NCI-H2107 treated with DMSO at 0.1 percent for 48 hours (cell line): ENCODE results near the gene TMX4.
"Not testable (repeated sequence)": the region's sequence is repeated elsewhere in the genome, so short reads cannot be mapped to it uniquely, and the experiment has no call there.

Experiments used
- DNase-seq: peaks from one replicate; lab custom pipeline; 2025; ENCODE audit not compliant: unreplicated experiment; lab: John Stamatoyannopoulos, UW

TMX4 gene

DNA sequence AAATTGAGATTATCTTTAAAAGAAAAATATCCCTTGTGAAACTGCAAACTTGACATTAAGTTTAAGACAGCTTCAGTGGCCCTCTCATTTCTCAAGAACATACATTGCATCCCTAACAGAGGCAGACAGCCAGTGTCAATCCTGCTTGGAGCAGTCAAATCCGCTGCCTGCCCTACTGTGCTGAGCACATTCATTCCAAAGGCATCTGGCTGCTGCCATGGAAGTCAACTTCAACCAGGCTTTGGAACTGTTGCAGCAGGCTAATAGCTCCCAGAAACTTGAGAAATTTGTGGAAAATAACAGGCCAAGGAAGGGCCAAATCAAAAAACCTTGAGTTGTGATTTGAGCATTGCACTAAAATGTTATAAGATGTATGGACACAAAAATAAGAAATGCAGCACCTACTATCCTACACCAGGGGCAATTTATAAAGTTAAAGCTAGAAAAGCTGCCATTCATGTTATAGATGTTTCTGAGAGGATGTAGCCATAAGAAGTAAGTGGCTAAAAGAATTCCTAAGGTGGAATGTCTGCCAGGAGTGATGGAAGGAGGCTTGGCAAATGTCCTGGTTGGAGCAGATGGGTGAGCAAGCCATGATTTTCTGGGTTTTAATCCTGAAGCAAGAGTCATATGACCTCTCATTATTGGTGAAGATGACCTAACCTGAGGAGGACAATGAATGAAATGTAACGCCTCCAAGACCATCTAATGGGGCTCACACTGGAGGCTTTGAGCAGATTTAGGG is 47.9 kb downstream of the TMX4 start:
- DNase-seq, result no peak

DNA sequence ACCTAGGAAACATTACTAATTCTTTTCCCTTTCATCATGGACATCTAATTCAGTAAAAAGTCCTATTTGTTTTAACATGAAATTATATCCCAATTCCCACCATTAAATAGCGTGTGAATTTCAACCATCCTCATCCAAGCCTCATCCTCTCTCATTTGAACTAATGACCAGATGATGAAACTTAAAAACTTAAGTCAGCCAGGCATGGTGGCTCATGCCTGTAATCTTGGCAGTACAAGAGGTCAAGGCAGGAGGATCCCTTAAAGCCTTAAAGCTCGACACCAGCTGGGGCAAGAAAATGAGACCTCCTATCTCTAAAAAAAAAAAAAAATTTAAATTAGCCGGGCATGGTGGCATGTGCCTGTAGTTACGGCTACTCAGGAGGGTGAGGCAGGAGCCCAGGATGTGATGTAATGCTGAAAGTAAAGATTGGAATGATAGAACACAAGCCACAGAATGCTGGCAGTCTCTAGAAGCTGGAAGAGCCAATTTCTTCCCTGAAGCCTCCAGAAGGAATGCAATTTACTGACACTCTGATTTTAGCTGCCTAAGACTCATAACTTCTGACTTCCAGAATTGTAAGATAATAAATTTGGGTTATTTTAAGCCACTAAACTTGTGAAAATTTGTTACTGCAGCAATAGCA is 52.2 kb downstream of the TMX4 start:
- DNase-seq, result no peak

DNA sequence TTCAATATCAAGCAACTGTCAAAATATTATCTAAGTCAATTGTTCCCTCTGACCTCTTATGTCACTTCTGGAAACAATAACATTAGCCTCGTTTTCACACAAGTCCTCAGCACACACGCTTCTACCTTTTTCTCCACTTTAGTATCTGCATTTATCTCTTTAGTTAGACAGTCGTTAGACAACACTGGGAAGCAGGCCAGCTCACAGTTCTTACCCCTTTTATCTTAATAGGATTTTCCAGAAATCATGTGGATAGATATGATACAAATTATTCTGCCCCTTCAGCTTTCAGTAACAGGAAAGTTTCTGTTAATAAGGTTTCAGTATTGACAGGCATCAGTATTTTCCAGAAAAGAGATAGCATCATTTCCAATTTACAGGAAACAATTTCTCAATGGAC is 53.4 kb downstream of the TMX4 start:
- DNase-seq, result no peak

DNA sequence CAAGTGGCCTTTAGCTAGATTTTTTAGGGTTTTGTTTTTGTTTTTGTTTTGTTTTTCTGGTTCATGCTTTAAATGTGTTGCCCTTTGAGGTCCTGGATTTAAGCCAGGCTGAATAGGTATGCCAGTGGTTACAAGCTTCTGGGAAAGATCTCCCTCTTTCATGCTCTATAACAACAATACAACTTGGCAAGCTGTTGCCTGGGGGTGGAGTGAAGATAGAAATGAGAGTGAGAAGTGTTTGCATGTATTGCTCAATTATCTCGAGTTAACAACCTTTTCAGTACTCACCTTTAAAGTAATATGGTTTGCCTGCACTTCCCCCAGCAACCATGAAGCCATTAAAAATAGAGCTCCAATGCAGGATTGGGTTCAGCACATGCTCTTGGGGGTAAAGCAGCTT is 60.1 kb downstream of the TMX4 start:
- DNase-seq, result no peak

- DNase-seq, result not testable (repeated sequence)
Observed at GRCh38 chr20:7956561-7956960, 63.0 kb downstream of the TMX4 start.

DNA sequence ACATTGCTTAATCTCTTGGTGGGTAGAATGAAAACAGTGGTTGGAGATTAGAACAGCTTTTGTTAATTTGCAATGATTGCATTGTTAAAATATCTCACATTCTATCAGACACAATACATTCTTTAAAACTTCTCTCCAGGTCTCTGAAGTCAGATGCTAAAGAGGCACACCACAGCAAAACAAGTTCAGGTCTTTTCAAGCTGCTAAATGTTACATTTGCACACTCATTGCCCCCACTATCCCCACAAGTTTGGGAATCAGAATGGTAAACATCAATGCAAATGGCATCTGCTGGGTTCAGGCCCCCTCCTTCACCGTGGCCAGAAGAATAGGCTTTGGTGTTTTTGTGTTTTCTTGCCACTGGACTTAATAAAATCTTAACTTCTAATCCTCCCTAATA is 69.2 kb downstream of the TMX4 start:
- DNase-seq, result no peak

GRCh38 chr20:7943891-7944290 is 75.7 kb downstream of the TMX4 start:
- no peak for DNase-seq

- no peak for DNase-seq
Observed at GRCh38 chr20:7940341-7940740, 79.2 kb downstream of the TMX4 start, which contains the start of gene HAO1. HAO1 (minus strand) TSS chr20:7940458; CDS start chr20:7940422, 36 bp downstream.

DNA sequence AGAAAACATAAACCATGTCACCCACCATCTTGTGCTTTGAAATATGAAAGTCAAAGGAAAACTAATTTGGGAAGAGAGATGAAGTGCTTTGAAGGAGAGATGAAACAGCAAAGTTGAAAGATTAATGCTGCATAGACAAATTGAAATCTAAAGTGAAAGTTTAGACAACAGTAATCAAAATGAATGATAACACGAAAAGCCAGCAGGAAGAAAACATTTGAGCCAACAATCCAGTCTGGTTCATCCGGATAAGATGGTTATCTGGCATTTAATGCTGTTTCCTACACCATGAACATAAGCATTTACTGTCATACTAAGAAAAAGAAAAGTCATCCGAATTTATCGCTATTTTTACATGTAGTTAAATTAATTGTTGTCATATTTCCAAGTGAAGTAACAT is 79.9 kb downstream of the TMX4 start:
- no peak for DNase-seq

- no peak for DNase-seq
Observed at GRCh38 chr20:7938058-7938457, 81.5 kb downstream of the TMX4 start.

DNA sequence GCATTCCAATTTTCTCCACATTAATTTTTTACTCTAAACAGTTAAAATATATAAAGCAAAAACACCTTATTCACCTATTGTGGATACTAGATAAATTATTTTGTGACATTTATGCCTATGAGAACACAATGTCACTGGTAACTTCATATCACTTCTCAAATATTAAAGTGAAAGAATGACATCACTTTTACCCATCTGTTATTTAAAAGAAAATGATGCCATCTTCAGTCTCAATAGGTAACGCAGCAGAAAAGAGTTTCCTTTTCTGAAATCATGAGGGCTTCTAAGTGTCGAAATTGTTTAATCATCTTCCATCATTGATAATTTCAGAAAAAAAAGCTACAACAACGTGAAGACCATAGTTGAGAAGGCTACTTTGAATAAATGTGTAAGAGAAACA is 82.2 kb downstream of the TMX4 start:
- no peak for DNase-seq

DNA sequence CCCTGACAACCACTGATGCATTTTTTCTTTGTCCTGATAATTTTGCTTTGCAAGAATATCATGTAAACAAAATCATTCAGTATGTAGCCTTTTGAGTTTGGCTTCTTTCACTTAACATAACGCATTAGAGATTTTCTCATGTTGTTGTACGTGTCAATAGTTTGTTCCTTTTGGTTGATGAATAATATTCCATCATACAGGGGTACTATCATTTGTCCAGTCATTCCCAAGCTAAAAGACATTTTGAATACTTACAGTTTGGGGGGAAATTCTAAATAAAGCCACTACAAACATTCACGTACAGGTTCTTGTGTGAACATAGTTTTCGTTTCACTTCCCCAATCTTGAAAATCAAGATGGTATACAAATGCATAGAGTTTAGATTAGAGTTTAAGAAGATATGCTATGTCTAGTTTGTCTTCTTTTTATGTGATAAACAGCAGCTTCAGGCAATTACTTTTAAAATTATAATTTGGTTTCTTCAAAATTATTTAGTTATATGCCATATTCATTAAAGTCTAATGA is 84.5 kb downstream of the TMX4 start:
- no peak for DNase-seq

- no peak for DNase-seq
Observed at GRCh38 chr20:7933346-7933745, 86.2 kb downstream of the TMX4 start.

DNA sequence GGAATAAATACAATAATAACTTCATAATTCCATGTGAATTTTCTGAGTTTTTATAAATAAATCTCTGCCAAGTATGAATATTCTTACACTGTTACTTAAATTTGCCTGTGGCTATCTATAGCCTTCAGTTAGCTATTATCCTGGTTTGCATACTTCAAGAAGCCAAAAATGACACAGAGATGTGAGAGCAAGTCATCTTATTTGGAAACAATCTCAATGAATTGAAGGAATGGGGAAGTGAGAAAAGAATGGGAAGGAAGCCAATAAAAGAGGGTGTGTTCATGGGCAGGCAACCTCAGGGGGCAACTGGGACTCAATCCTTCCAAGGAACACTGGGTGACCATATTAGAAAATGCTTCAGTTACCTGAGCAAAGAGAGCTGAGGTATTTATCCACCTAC is 89.2 kb downstream of the TMX4 start:
- DNase-seq, result no peak
